ENCODE results near the gene EDEM3. TPM values are rescaled to one million over a fixed set of nuclear protein-coding genes. Genes with fewer than 3 reads are reported as not detected.

The EDEM3 gene
- 11.5 and 16.2 TPM in 2 replicates for total RNA-seq

- DNase-seq: peak; percentile 90
- TF ChIP-seq CTCF (IDR thresholded peaks at IDR 0.05): no peak
- Mint-ChIP-seq H3K9me3 (no peaks in the 10 kb centered on the region), H3K4me1 (peaks cover 23% of the 10 kb centered on the region), H3K36me3 (ENCODE audit: low read depth) (peaks cover 11% of the 10 kb centered on the region), H3K27me3 (peaks cover under 1% of the 10 kb centered on the region), H3K4me3 (peak within 1 kb of the TSS; percentile 95), H3K27ac (peak within 1 kb of the TSS; percentile 86)
- CTCF ChIA-PET: no interaction called here
- POLR2A ChIA-PET: interaction anchor here (0.5 to 2.9 kb wide), 9 partner anchors 12 to 1626 kb away, joined by 3 to 13 read pairs (median 4); partner anchors contain the start of genes IVNS1ABP, NIBAN1, ODR4 and RNF2
- ATAC-seq (ENCODE audit: low read depth): peak; percentile 95
- intact Hi-C loops (cut with micrococcal nuclease): loop anchor here (1.0 to 5.0 kb wide), 11 partner anchors 7 to 1621 kb away; partner anchors contain the start of genes IVNS1ABP, NIBAN1, ODR4 and RNF2
Measured at GRCh38 chr1:184754476-184755225, at the start of gene EDEM3. TSS of gene EDEM3 (minus strand) at chr1:184754858. CDS start at chr1:184754646, 212 bp downstream.

GRCh38 chr1:184804220-184804619 is 49.6 kb upstream of the EDEM3 start:
- Mint-ChIP-seq H3K9me3 (no peaks in the 10 kb centered on the region), H3K27me3 (no peaks in the 10 kb centered on the region), H3K4me3 (no peak overlapping the region), H3K27ac (no peak overlapping the region), H3K36me3 (ENCODE audit: low read depth) (peaks cover 6% of the 10 kb centered on the region), H3K4me1 (peaks cover 13% of the 10 kb centered on the region)
- TF ChIP-seq CTCF (IDR thresholded peaks at IDR 0.05): no peak
- CTCF ChIA-PET: interaction anchor here (0.7 to 5.3 kb wide), 6 partner anchors 10 to 891 kb away, joined by 3 to 198 read pairs (median 24); no protein-coding TSS in a partner anchor
- POLR2A ChIA-PET: no interaction called here
- intact Hi-C loops (cut with micrococcal nuclease): loop anchor here (2.0 kb wide), 3 partner anchors 49 to 1409 kb away; partner anchors contain the start of gene EDEM3
- DNase-seq: no peak
- no peak for ATAC-seq (ENCODE audit: low read depth)

- Mint-ChIP-seq H3K4me1 (peaks cover 13% of the 10 kb centered on the region), H3K27ac (no peak overlapping the region), H3K36me3 (ENCODE audit: low read depth) (peaks cover 6% of the 10 kb centered on the region), H3K4me3 (no peak overlapping the region), H3K27me3 (no peaks in the 10 kb centered on the region), H3K9me3 (no peaks in the 10 kb centered on the region)
- POLR2A ChIA-PET: no interaction called here
- ATAC-seq (ENCODE audit: low read depth) (no peak), DNase-seq (no peak)
- CTCF ChIA-PET: interaction anchor here (2.0 kb wide), 1 partner anchor 179 kb away, joined by 9 read pairs; no protein-coding TSS in a partner anchor
- intact Hi-C loops (cut with micrococcal nuclease): no loop called here
- TF ChIP-seq CTCF (IDR thresholded peaks at IDR 0.05): no peak
Measured at GRCh38 chr1:184803180-184803492, 48.5 kb upstream of the EDEM3 start.

GRCh38 chr1:184802354-184803179 is 47.9 kb upstream of the EDEM3 start:
- DNase-seq (no peak), ATAC-seq (ENCODE audit: low read depth) (no peak)
- Mint-ChIP-seq H3K27me3 (no peaks in the 10 kb centered on the region), H3K4me1 (peaks cover 13% of the 10 kb centered on the region), H3K9me3 (no peaks in the 10 kb centered on the region), H3K4me3 (no peak overlapping the region), H3K27ac (no peak overlapping the region), H3K36me3 (ENCODE audit: low read depth) (peaks cover 3% of the 10 kb centered on the region)
- intact Hi-C loops (cut with micrococcal nuclease): no loop called here
- ChIA-PET CTCF (interaction anchor here (0.8 to 2.0 kb wide), 2 partner anchors 180 to 368 kb away, joined by 3 to 9 read pairs; no protein-coding TSS in a partner anchor), POLR2A (no interaction called here)
- no peak for TF ChIP-seq CTCF (IDR thresholded peaks at IDR 0.05)

GRCh38 chr1:184801503-184801902 is 46.8 kb upstream of the EDEM3 start:
- TF ChIP-seq CTCF (IDR thresholded peaks at IDR 0.05): no peak
- Mint-ChIP-seq H3K27me3 (no peaks in the 10 kb centered on the region), H3K27ac (no peak overlapping the region), H3K4me1 (peaks cover 11% of the 10 kb centered on the region), H3K4me3 (no peak overlapping the region), H3K9me3 (no peaks in the 10 kb centered on the region), H3K36me3 (ENCODE audit: low read depth) (peaks cover 3% of the 10 kb centered on the region)
- ATAC-seq (ENCODE audit: low read depth) (no peak), DNase-seq (no peak)
- POLR2A ChIA-PET: no interaction called here
- intact Hi-C loops (cut with micrococcal nuclease): no loop called here
- CTCF ChIA-PET: interaction anchor here (2.0 kb wide), 1 partner anchor 181 kb away, joined by 9 read pairs; no protein-coding TSS in a partner anchor

All from activated B cell treated with CpG ODN at 0.5 μM for 24 hours (primary cell).